ENCODE data around the gene ARHGAP45. TPM values are rescaled to one million over a fixed set of nuclear protein-coding genes. Genes with fewer than 3 reads are reported as not detected.

The ARHGAP45 gene
- total RNA-seq, 1 donor from 2014 or later = 6.1 TPM

DNA sequence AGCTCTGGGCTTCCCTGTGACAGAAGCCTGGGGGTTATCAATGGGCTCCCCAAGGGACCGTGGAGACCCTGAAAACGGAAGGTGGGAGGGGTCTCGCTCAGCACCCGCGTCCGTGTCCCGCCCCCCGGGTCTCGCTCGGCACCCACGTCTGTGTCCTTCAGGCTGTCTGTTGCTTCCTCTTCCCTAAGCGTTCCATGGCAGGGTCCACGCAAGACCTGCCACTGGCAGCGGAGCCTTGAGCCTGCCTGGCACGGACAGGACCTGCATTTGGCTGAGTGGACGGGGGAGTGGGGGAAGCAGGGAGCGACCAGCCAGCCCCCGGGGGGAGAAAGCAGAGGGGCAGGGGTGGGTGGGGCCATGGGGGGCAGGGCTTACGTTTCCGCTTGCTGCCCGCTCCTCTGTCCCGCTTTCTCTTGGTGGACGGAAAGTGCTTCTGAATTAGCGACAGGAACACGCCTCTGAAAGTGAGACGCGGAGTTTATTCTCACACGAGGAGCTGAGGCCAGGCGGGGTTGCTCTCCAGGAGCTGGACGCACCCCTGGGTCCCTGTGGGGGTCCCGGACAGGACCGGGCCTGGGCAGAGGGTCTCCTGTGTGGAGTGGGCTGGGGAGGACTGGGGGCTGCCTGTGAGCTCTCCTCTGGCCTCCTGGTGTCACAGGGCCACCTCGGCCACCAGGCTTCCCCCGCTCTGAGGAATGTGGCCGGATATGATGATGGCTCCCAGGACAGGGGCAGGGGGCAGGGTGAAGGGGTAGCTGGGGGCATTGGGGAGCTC lies 48.9 kb downstream of the ARHGAP45 start:
- TF ChIP-seq, protein P1, sequence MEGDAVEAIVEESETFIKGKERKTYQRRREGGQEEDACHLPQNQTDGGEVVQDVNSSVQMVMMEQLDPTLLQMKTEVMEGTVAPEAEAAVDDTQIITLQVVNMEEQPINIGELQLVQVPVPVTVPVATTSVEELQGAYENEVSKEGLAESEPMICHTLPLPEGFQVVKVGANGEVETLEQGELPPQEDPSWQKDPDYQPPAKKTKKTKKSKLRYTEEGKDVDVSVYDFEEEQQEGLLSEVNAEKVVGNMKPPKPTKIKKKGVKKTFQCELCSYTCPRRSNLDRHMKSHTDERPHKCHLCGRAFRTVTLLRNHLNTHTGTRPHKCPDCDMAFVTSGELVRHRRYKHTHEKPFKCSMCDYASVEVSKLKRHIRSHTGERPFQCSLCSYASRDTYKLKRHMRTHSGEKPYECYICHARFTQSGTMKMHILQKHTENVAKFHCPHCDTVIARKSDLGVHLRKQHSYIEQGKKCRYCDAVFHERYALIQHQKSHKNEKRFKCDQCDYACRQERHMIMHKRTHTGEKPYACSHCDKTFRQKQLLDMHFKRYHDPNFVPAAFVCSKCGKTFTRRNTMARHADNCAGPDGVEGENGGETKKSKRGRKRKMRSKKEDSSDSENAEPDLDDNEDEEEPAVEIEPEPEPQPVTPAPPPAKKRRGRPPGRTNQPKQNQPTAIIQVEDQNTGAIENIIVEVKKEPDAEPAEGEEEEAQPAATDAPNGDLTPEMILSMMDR (IDR thresholded peaks at IDR 0.05; ENCODE audit: unreplicated experiment) = no peak
- no peak overlapping the region for H3K27ac Mint-ChIP-seq
- no peaks in the 10 kb centered on the region for H3K9me3 Mint-ChIP-seq (ENCODE audit: low read depth)
- DNase-seq (ENCODE audit: low spot score, unreplicated experiment) = no peak
- no peak overlapping the region for H3K4me3 Mint-ChIP-seq (ENCODE audit: low read depth)
- peaks cover 4% of the 10 kb centered on the region for H3K36me3 Mint-ChIP-seq (ENCODE audit: insufficient read depth)
- H3K27me3 Mint-ChIP-seq = no peaks in the 10 kb centered on the region
- no peaks in the 10 kb centered on the region for H3K4me1 Mint-ChIP-seq (ENCODE audit: low read depth)

DNA sequence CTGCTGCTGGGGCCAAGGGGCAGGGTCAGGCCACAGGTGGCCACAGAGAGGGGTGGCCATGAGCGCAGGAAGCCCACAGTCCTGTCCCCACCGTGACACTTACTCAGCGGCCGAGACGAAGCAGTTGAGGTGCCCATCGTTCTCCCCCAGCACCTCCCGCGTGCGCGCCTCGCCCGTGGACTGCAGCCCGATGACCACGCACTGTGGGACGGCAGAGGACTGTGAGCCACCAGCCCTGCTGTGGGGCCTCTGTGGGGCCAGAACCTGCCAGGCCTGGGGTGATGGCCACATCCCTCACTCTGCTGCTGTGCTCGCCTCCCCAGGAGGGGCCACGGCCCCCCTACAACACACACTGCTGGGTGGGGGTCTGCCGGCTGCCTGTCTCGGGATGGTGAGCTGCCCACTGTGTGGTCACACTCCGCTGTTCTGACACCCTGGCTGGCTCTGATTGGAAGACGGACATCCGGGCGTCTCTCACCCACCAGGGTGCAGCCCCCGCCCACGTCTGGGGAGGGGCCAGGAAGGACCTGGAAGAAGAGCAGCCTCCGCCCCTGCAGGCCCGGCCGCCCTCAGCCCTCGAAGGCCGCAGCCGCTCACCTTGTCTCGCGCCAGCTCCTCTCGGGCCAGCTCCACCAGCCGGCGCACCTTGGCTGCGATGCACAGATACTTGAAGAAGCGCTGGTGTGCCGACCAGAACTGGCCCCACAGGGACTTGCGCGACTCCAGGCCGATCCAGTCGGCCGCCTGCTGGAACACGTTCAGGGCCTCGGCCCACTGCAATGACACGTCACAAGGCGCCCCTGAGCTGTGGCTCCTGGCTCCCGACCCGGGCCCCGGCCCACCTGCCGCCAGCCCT lies 50.0 kb downstream of the ARHGAP45 start:
- Mint-ChIP-seq H3K36me3 (ENCODE audit: insufficient read depth) (peaks cover 8% of the 10 kb centered on the region), H3K4me3 (ENCODE audit: low read depth) (no peak overlapping the region), H3K27me3 (no peaks in the 10 kb centered on the region), H3K9me3 (ENCODE audit: low read depth) (no peaks in the 10 kb centered on the region), H3K4me1 (ENCODE audit: low read depth) (no peaks in the 10 kb centered on the region), H3K27ac (no peak overlapping the region)
- no peak for DNase-seq (ENCODE audit: low spot score, unreplicated experiment)
- TF ChIP-seq, protein P1 (IDR thresholded peaks at IDR 0.05; ENCODE audit: unreplicated experiment) = no peak

DNA sequence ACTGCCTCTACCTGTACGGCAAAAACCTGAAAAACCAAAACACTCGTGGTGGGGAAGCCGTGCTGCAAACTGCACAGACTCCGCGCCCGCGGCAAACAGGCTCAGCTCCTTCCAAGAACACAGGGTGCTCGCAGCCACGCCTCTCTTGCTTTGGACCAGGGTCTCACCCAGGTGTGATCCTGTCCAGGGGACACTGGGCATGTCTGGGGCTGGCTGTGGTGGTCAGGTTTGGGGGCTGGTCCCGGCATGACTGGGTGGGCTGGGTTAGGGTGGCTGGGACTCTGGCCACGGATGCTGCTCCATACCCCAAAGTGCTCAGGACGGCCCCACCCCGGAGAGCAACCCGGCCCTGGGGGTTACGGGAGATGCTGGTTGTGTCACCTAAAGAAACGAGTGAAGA lies 50.7 kb downstream of the ARHGAP45 start:
- no peak overlapping the region for H3K27ac Mint-ChIP-seq
- no peaks in the 10 kb centered on the region for H3K27me3 Mint-ChIP-seq
- H3K9me3 Mint-ChIP-seq (ENCODE audit: low read depth) = no peaks in the 10 kb centered on the region
- H3K36me3 Mint-ChIP-seq (ENCODE audit: insufficient read depth) = peaks cover 8% of the 10 kb centered on the region
- no peak for DNase-seq (ENCODE audit: low spot score, unreplicated experiment)
- TF ChIP-seq, protein P1 (IDR thresholded peaks at IDR 0.05; ENCODE audit: unreplicated experiment) = no peak
- no peaks in the 10 kb centered on the region for H3K4me1 Mint-ChIP-seq (ENCODE audit: low read depth)
- no peak overlapping the region for H3K4me3 Mint-ChIP-seq (ENCODE audit: low read depth)

DNA sequence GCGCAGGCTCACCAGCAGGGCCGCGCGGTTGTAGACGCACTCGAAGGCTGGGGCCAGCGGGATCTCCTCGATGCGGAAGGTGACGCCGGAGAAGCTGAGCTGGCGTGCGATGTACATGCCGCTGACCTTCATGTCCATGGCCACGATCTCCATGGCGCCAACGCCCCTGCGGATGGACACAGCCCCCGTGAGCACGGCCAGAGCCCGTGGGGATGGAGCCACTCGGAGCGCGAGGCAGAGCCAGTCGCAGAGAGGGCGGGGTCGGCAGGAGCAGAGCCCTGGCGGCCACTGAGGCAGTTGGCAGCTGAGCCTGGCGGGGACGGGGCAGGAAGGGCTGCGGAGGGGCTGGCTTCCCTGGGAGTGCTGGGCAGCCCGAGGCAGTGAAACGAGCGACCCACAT lies 52.0 kb downstream of the ARHGAP45 start:
- H3K4me3 Mint-ChIP-seq (ENCODE audit: low read depth) = no peak overlapping the region
- H3K36me3 Mint-ChIP-seq (ENCODE audit: insufficient read depth) = peaks cover 8% of the 10 kb centered on the region
- TF ChIP-seq, protein P1 (IDR thresholded peaks at IDR 0.05; ENCODE audit: unreplicated experiment) = no peak
- H3K4me1 Mint-ChIP-seq (ENCODE audit: low read depth) = no peaks in the 10 kb centered on the region
- H3K27ac Mint-ChIP-seq = no peak overlapping the region
- no peak for DNase-seq (ENCODE audit: low spot score, unreplicated experiment)
- no peaks in the 10 kb centered on the region for H3K27me3 Mint-ChIP-seq
- no peaks in the 10 kb centered on the region for H3K9me3 Mint-ChIP-seq (ENCODE audit: low read depth)

DNA sequence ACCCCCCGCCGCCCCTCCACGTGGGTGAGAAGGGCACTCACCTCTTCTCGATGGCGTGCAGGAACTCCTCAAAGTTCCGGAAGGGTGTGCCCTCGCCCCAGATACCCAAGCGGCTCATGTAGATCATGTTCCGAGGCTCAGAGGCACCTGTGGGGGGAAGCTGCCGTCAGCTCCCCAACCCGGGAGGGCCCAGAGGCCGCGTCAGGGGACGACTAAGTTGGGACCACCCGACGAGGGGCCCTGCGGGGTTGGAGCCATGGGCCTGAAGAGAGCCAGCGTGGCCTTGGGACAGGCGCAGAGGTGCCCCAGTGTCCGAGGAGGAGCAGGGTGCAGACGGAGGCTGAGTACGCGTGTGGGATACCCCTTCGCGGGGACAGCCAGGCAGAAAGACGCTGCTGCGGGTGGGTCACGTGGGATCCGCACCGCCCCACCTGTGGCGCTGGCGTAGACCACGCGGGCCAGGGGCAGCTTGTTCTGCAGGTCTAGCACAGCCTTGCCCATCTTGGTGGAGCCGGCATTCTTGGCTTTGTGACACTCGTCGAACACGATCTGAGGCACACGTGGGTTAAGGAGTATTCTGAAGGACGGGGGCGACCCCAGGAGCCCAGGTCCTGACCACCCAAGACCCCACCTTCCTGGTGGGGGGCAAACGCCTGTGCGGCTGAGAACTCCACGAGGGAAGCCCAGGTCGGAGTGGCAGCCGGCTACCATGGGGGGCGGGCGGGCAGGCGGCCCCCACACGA lies 52.7 kb downstream of the ARHGAP45 start:
- no peaks in the 10 kb centered on the region for H3K27me3 Mint-ChIP-seq
- no peak overlapping the region for H3K4me3 Mint-ChIP-seq (ENCODE audit: low read depth)
- TF ChIP-seq, protein P1 (IDR thresholded peaks at IDR 0.05; ENCODE audit: unreplicated experiment) = no peak
- no peaks in the 10 kb centered on the region for H3K4me1 Mint-ChIP-seq (ENCODE audit: low read depth)
- H3K36me3 Mint-ChIP-seq (ENCODE audit: insufficient read depth) = peaks cover 8% of the 10 kb centered on the region
- no peak overlapping the region for H3K27ac Mint-ChIP-seq
- no peak for DNase-seq (ENCODE audit: low spot score, unreplicated experiment)
- no peaks in the 10 kb centered on the region for H3K9me3 Mint-ChIP-seq (ENCODE audit: low read depth)

Data from progenitor cell of endocrine pancreas (in vitro differentiated cells).